Measurements from ENCODE around the gene SLC26A9. TPM values are rescaled to one million over a fixed set of nuclear protein-coding genes. Genes with fewer than 3 reads are reported as not detected.

SLC26A9 gene
- total and polyA plus RNA-seq, 9 of the 15 experiments (the other 6 are each of a cell fraction or from before 2014, with no cell fraction given) = 0.03 TPM; not detected in 8

DNA sequence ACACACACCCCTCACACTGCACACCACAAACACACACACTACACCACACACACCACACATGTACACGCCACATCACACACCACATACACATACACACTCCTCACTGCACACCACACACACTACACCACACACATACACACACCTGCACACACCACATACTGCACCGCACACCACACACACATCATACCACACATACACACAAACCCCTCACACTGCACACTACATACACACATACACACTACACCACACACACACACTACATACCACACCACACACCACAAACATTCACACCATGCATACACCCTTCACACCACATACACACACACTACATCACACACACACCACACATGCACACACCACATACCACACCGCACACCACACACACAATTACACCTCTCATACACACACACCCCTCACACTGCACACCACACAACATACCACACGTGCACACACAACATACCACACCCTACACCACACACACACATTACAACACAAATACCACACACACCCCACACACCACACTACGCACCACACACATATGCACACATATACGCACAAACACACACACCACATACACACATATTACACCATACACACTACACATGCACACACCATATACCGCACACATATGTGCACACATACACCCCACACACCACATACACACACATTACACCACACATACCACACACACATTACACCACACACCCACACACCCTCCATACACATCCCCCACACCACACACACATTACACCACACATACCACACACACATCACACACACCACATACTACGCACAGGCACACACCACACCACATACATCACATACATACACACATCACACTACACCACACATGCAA lies 30.3 kb upstream of the SLC26A9 start (continued):
- TF ChIP-seq C11orf30 (IDR thresholded peaks at IDR 0.05; ENCODE audit: low read depth) (no peak), ZNF507 (tag; conservative IDR thresholded peaks at IDR 0.05) (no peak), ZNF311 (CRISPR knock-in tag; IDR thresholded peaks at IDR 0.05) (no peak), MLX (CRISPR knock-in tag; conservative IDR thresholded peaks at IDR 0.05) (no peak), RAD21 (CRISPR knock-in tag; conservative IDR thresholded peaks at IDR 0.05 in 1 of 2, IDR thresholded peaks at IDR 0.05 in 1 of 2) (no peak), TSC22D4 (tag; IDR thresholded peaks at IDR 0.05) (peak; percentile 92; the same call in 1 of the 2 replicates), NFRKB (IDR thresholded peaks at IDR 0.05; ENCODE audit: low read depth) (no peak), NCOA6 (IDR thresholded peaks at IDR 0.05) (no peak), STAG1 (CRISPR knock-in tag; IDR thresholded peaks at IDR 0.05; ENCODE audit: borderline replicate concordance) (0 out of 2 replicates have a peak, but pooled peaks have one; percentile 16), ELF4 (CRISPR knock-in tag; IDR thresholded peaks at IDR 0.05) (peak; percentile 11; the same call in 1 of the 2 replicates), OTX1 (CRISPR knock-in tag; IDR thresholded peaks at IDR 0.05) (0 out of 2 replicates have a peak, but pooled peaks have one; percentile 38), HMGN3 (IDR thresholded peaks at IDR 0.05; ENCODE audit: borderline replicate concordance, extremely low read depth, insufficient read length, low read depth, low read length) (no peak), GTF3C2 (IDR thresholded peaks at IDR 0.05; ENCODE audit: borderline replicate concordance, extremely low read depth, insufficient read length) (no peak), FOXM1 (IDR thresholded peaks at IDR 0.05; ENCODE audit: low read depth) (no peak), FOXM1 (CRISPR knock-in tag; IDR thresholded peaks at IDR 0.05; ENCODE audit: low read depth) (no peak)
- TF ChIP-seq, protein P1, sequence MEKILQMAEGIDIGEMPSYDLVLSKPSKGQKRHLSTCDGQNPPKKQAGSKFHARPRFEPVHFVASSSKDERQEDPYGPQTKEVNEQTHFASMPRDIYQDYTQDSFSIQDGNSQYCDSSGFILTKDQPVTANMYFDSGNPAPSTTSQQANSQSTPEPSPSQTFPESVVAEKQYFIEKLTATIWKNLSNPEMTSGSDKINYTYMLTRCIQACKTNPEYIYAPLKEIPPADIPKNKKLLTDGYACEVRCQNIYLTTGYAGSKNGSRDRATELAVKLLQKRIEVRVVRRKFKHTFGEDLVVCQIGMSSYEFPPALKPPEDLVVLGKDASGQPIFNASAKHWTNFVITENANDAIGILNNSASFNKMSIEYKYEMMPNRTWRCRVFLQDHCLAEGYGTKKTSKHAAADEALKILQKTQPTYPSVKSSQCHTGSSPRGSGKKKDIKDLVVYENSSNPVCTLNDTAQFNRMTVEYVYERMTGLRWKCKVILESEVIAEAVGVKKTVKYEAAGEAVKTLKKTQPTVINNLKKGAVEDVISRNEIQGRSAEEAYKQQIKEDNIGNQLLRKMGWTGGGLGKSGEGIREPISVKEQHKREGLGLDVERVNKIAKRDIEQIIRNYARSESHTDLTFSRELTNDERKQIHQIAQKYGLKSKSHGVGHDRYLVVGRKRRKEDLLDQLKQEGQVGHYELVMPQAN (IDR thresholded peaks at IDR 0.05; ENCODE audit: borderline replicate concordance) = peak; percentile 5; the same call in 1 of the 2 replicates
- TF ChIP-seq, protein P2, sequence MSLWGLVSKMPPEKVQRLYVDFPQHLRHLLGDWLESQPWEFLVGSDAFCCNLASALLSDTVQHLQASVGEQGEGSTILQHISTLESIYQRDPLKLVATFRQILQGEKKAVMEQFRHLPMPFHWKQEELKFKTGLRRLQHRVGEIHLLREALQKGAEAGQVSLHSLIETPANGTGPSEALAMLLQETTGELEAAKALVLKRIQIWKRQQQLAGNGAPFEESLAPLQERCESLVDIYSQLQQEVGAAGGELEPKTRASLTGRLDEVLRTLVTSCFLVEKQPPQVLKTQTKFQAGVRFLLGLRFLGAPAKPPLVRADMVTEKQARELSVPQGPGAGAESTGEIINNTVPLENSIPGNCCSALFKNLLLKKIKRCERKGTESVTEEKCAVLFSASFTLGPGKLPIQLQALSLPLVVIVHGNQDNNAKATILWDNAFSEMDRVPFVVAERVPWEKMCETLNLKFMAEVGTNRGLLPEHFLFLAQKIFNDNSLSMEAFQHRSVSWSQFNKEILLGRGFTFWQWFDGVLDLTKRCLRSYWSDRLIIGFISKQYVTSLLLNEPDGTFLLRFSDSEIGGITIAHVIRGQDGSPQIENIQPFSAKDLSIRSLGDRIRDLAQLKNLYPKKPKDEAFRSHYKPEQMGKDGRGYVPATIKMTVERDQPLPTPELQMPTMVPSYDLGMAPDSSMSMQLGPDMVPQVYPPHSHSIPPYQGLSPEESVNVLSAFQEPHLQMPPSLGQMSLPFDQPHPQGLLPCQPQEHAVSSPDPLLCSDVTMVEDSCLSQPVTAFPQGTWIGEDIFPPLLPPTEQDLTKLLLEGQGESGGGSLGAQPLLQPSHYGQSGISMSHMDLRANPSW (CRISPR knock-in tag; IDR thresholded peaks at IDR 0.05) = no peak
